Activated CD8-positive, alpha-beta memory T cell treated with anti-CD3 and anti-CD28 coated beads for 4 hours (primary cell): ENCODE data around the gene NGDN.
"Not testable (repeated sequence)": the region's sequence is repeated elsewhere in the genome, so short reads cannot be mapped to it uniquely, and the experiment has no call there.

ENCODE experiments used
- DNase-seq, 2 donors: peaks; one replicate each; pipeline ENCODE4 v3.0.0-alpha.2; 2020; ENCODE audit warnings: low read depth in 2 of 2

Gene NGDN

GRCh38 chr14:23469127-23469905 lies at the start of gene NGDN:
Gene NGDN (plus strand): TSS chr14:23469703. CDS start chr14:23469716, 13 bp downstream.
- peak; percentile 77 to 90 for DNase-seq

- DNase-seq, result no peak
Observed at GRCh38 chr14:23421594-23421993, 47.9 kb upstream of the NGDN start.

- no peak for DNase-seq
Observed at GRCh38 chr14:23423657-23424056, 45.8 kb upstream of the NGDN start.

GRCh38 chr14:23425169-23425568 lies 44.3 kb upstream of the NGDN start:
- no peak for DNase-seq

- not testable (repeated sequence) for DNase-seq
Observed at GRCh38 chr14:23425798-23426197, 43.7 kb upstream of the NGDN start.

GRCh38 chr14:23428686-23429495 lies 40.6 kb upstream of the NGDN start:
- no peak for DNase-seq

- DNase-seq, result no peak
Observed at GRCh38 chr14:23430016-23430722, 39.3 kb upstream of the NGDN start.

- DNase-seq, result no peak
Observed at GRCh38 chr14:23430723-23431085, 38.8 kb upstream of the NGDN start.

- DNase-seq, result no peak
Observed at GRCh38 chr14:23431486-23431885, 38.0 kb upstream of the NGDN start.

GRCh38 chr14:23432102-23432925 lies 37.2 kb upstream of the NGDN start:
- no peak for DNase-seq

GRCh38 chr14:23432946-23433345 lies 36.6 kb upstream of the NGDN start:
- DNase-seq, result no peak

GRCh38 chr14:23433457-23433856 lies 36.0 kb upstream of the NGDN start:
- no peak for DNase-seq

- DNase-seq, result no peak
Observed at GRCh38 chr14:23434488-23435222, 34.8 kb upstream of the NGDN start.

- DNase-seq, result no peak
Observed at GRCh38 chr14:23435543-23436326, 33.8 kb upstream of the NGDN start, which contains the start of gene MYH7. Gene MYH7 (minus strand): TSS chr14:23435660. CDS start chr14:23433732, 1,928 bp downstream.

- no peak for DNase-seq
Observed at GRCh38 chr14:23436327-23437132, 33.0 kb upstream of the NGDN start.

GRCh38 chr14:23437133-23438100 lies 32.1 kb upstream of the NGDN start:
- DNase-seq, result no peak

GRCh38 chr14:23438101-23438971 lies 31.2 kb upstream of the NGDN start:
- no peak for DNase-seq
